GM18517 (cell line): ENCODE results near the gene MAP4K2.

Experiments used
- ATAC-seq: cut with Tn5 transposase; IDR thresholded peaks from one replicate; pipeline ENCODE4 v1.9.1; 2021; ENCODE audit warnings: mild to moderate bottlenecking, moderate library complexity; ENCODE audit not compliant: unreplicated experiment

The MAP4K2 gene

GRCh38 chr11:64839335-64839734 lies 36.3 kb upstream of the MAP4K2 start:
- no peak for ATAC-seq

GRCh38 chr11:64838600-64839334 lies 35.8 kb upstream of the MAP4K2 start:
- ATAC-seq, result no peak

- no peak for ATAC-seq
Observed at GRCh38 chr11:64837887-64838351, 34.9 kb upstream of the MAP4K2 start.

GRCh38 chr11:64836448-64837072 lies 33.5 kb upstream of the MAP4K2 start:
- no peak for ATAC-seq

- no peak for ATAC-seq
Observed at GRCh38 chr11:64835616-64836447, 32.8 kb upstream of the MAP4K2 start.

- ATAC-seq, result no peak
Observed at GRCh38 chr11:64834723-64835615, 32.0 kb upstream of the MAP4K2 start.

- no peak for ATAC-seq
Observed at GRCh38 chr11:64834031-64834722, 31.2 kb upstream of the MAP4K2 start.

- ATAC-seq, result no peak
Observed at GRCh38 chr11:64833509-64833908, 30.5 kb upstream of the MAP4K2 start.

- no peak for ATAC-seq
Observed at GRCh38 chr11:64833198-64833502, 30.1 kb upstream of the MAP4K2 start.

- no peak for ATAC-seq
Observed at GRCh38 chr11:64832467-64833197, 29.6 kb upstream of the MAP4K2 start.

GRCh38 chr11:64831411-64831891 lies 28.4 kb upstream of the MAP4K2 start:
- no peak for ATAC-seq

- no peak for ATAC-seq
Observed at GRCh38 chr11:64829536-64830251, 26.7 kb upstream of the MAP4K2 start.

- ATAC-seq, result no peak
Observed at GRCh38 chr11:64827451-64827839, 24.4 kb upstream of the MAP4K2 start.

- ATAC-seq, result no peak
Observed at GRCh38 chr11:64826578-64827450, 23.8 kb upstream of the MAP4K2 start.

GRCh38 chr11:64826062-64826461 lies 23.0 kb upstream of the MAP4K2 start:
- no peak for ATAC-seq

- no peak for ATAC-seq
Observed at GRCh38 chr11:64823568-64824119, 20.6 kb upstream of the MAP4K2 start.

GRCh38 chr11:64817476-64817875 lies 14.5 kb upstream of the MAP4K2 start:
- ATAC-seq, result no peak
